ENCODE results near the gene RASGRP2. TPM values are rescaled to one million over a fixed set of nuclear protein-coding genes. Genes with fewer than 3 reads are reported as not detected.

The RASGRP2 gene
- total and polyA plus RNA-seq, 2 donors (not counting 3 experiments of a cell fraction or from before 2014, with no cell fraction given), result 1.2 to 2.3 TPM

- intact Hi-C loops (cut with micrococcal nuclease) (no loop called here), dilution Hi-C loops (cut with MboI; ENCODE audit: extremely low pct_ligation_motif_present, low sequenced_read_pairs) (no loop called here)
- no peak overlapping the region for H3K4me2 ChIP-seq (ENCODE audit: insufficient read depth, low read length)
- peaks cover 75% of the 10 kb centered on the region for H3K79me2 ChIP-seq (ENCODE audit: control insufficient read depth, insufficient read depth, low read length)
- ChIA-PET POLR2A (no interaction called here), CTCF (interaction anchor here (0.5 kb wide), 1 partner anchor 16 kb away, joined by 3 read pairs; no protein-coding TSS in a partner anchor)
- no peak for TF ChIP-seq EZH2 (IDR thresholded peaks at IDR 0.05; ENCODE audit: borderline replicate concordance, low read depth, low read length, severe bottlenecking)
- DNase-seq (ENCODE audit: low read depth, low spot score) (no peak), FAIRE-seq (no peak)
- H3K36me3 ChIP-seq (ENCODE audit: control insufficient read depth in 2 of 2, extremely low read depth in 1 of 2, insufficient read depth in 2 of 2, low read length in 2 of 2), result peaks cover 64 to 72% of the 10 kb centered on the region in 2 experiments
- H3K4me3 ChIP-seq (replicated peaks in 1 of 3; ENCODE audit: insufficient read depth in 1 of 3, low read depth in 1 of 3, low read length in 3 of 3), result no peak overlapping the region
- BruUV-seq (replicated peaks), result TSS peak; percentile 2
- no peaks in the 10 kb centered on the region for H3K9me1 ChIP-seq (replicated peaks; ENCODE audit: control insufficient read depth, extremely low read depth, insufficient read depth, low read length)
- no peaks in the 10 kb centered on the region for H3K27me3 ChIP-seq (ENCODE audit: control insufficient read depth in 2 of 2, insufficient read depth in 2 of 2, low read length in 2 of 2)
- peaks cover 17% of the 10 kb centered on the region for H4K20me1 ChIP-seq (replicated peaks; ENCODE audit: control insufficient read depth, extremely low read depth, insufficient read depth, low read length)
- no peaks in the 10 kb centered on the region for H3K9me3 ChIP-seq (replicated peaks; ENCODE audit: control insufficient read depth, insufficient read depth, low read length)
- no peak overlapping the region for H2AFZ ChIP-seq (ENCODE audit: low read depth, low read length)
- H3K9ac ChIP-seq (replicated peaks; ENCODE audit: extremely low read depth, insufficient read depth, low read length), result no peak overlapping the region
- no peak overlapping the region for H3K27ac ChIP-seq (ENCODE audit: insufficient read depth, low read depth, low read length)
- peaks cover 23% of the 10 kb centered on the region for H3K4me1 ChIP-seq (ENCODE audit: control insufficient read depth, extremely low read depth, insufficient read depth, low read length)
Measured at GRCh38 chr11:64769283-64769682, 25.3 kb upstream of the RASGRP2 start.

GRCh38 chr11:64768300-64768694, 24.4 kb upstream of the RASGRP2 start:
- TF ChIP-seq FOS (IDR thresholded peaks at IDR 0.05; ENCODE audit: borderline replicate concordance, insufficient read depth, low read length), result no peak
- no peak for TF ChIP-seq CTCF (IDR thresholded peaks at IDR 0.05; ENCODE audit: extremely low read depth in 1 of 2, insufficient read depth in 1 of 2, low read depth in 1 of 2, low read length in 2 of 2)
- TF ChIP-seq EZH2 (IDR thresholded peaks at IDR 0.05; ENCODE audit: borderline replicate concordance, low read depth, low read length, severe bottlenecking), result no peak
- TF ChIP-seq JUN (IDR thresholded peaks at IDR 0.05; ENCODE audit: borderline replicate concordance, insufficient read depth, insufficient read length, low read depth), result no peak
- no peak for TF ChIP-seq POLR2AphosphoS5 (IDR thresholded peaks at IDR 0.05; ENCODE audit: insufficient read depth, low read depth, low read length)
- no peak for TF ChIP-seq POLR2A (IDR thresholded peaks at IDR 0.05; ENCODE audit: low read depth, low read length)
- TF ChIP-seq GATA2 (IDR thresholded peaks at IDR 0.05; ENCODE audit: insufficient read depth, insufficient read length, low read depth, low read length), result no peak
- TF ChIP-seq MYC (IDR thresholded peaks at IDR 0.05; ENCODE audit: low read depth, low read length), result no peak
- no peak for TF ChIP-seq MAX (IDR thresholded peaks at IDR 0.05; ENCODE audit: insufficient read depth, insufficient read length)
- Histone ChIP-seq H3K27me3 (ENCODE audit: control insufficient read depth in 2 of 2, insufficient read depth in 2 of 2, low read length in 2 of 2) (no peaks in the 10 kb centered on the region), H3K9me1 (replicated peaks; ENCODE audit: control insufficient read depth, extremely low read depth, insufficient read depth, low read length) (no peaks in the 10 kb centered on the region), H3K9ac (replicated peaks; ENCODE audit: extremely low read depth, insufficient read depth, low read length) (no peak overlapping the region), H3K9me3 (replicated peaks; ENCODE audit: control insufficient read depth, insufficient read depth, low read length) (no peaks in the 10 kb centered on the region), H3K4me2 (ENCODE audit: insufficient read depth, low read length) (no peak overlapping the region), H2AFZ (ENCODE audit: low read depth, low read length) (no peak overlapping the region), H3K4me3 (replicated peaks in 1 of 3; ENCODE audit: insufficient read depth in 1 of 3, low read depth in 1 of 3, low read length in 3 of 3) (no peak overlapping the region), H3K79me2 (ENCODE audit: control insufficient read depth, insufficient read depth, low read length) (peaks cover 66% of the 10 kb centered on the region), H3K27ac (ENCODE audit: insufficient read depth, low read depth, low read length) (no peak overlapping the region), H3K4me1 (ENCODE audit: control insufficient read depth, extremely low read depth, insufficient read depth, low read length) (peaks cover 31% of the 10 kb centered on the region), H4K20me1 (replicated peaks; ENCODE audit: control insufficient read depth, extremely low read depth, insufficient read depth, low read length) (peaks cover 13% of the 10 kb centered on the region), H3K36me3 (ENCODE audit: control insufficient read depth in 2 of 2, extremely low read depth in 1 of 2, insufficient read depth in 2 of 2, low read length in 2 of 2) (peaks cover 68 to 72% of the 10 kb centered on the region in 2 experiments)
- ChIA-PET CTCF (interaction anchor here (0.7 to 1.1 kb wide), 2 partner anchors 13 to 79 kb away, joined by 3 to 5 read pairs; no protein-coding TSS in a partner anchor), POLR2A (no interaction called here)
- dilution Hi-C loops (cut with MboI; ENCODE audit: extremely low pct_ligation_motif_present, low sequenced_read_pairs) (no loop called here), intact Hi-C loops (cut with micrococcal nuclease) (no loop called here)
- no TSS peak for BruUV-seq (replicated peaks)
- no peak for FAIRE-seq
- no peak for DNase-seq (ENCODE audit: low read depth, low spot score)
